Psoas muscle (tissue), 8 donors: Measurements from ENCODE around the gene ERO1B. TPM values are rescaled to one million over a fixed set of nuclear protein-coding genes. Genes with fewer than 3 reads are reported as not detected.

Experiments used
- ATAC-seq, 4 donors: fragments of 200-7000 bp; cut with Tn5 transposase; one replicate each; pipeline ENCODE4 v1.9.1; 2020; ENCODE audit warnings: moderate library complexity in 3 of 4, mild to moderate bottlenecking in 2 of 4
- DNase-seq, 2 donors: peaks; one replicate each; pipeline ENCODE4 v3.0.0-alpha.2; 2020
- H3K27ac ChIP-seq: fragments of 200-600 bp; one replicate; pipeline ENCODE4 v1.8.0; 2022
- H3K27me3 ChIP-seq, 3 donors: fragments of 200-600 bp in 1 of 3; one replicate each; pipeline versions ENCODE4 v1.6.1 to v1.8.0; 2013 to 2022; ENCODE audit warnings: low read length in 2 of 3, mild to moderate bottlenecking in 2 of 3, moderate library complexity in 1 of 3; ENCODE audit not compliant: insufficient read depth in 3 of 3
- H3K36me3 ChIP-seq, 2 donors: fragments of 200-600 bp in 1 of 2; one replicate each; pipeline versions ENCODE4 v1.6.1 to v1.8.0; 2013 to 2022; ENCODE audit warnings: low read depth in 1 of 2, mild to moderate bottlenecking in 1 of 2, moderate library complexity in 1 of 2; ENCODE audit not compliant: insufficient read depth in 1 of 2
- H3K4me1 ChIP-seq: fragments of 200-600 bp; one replicate; pipeline ENCODE4 v1.8.0; 2022
- H3K4me3 ChIP-seq: fragments of 200-600 bp; one replicate; pipeline ENCODE4 v1.8.0; 2022; ENCODE audit warnings: mild to moderate bottlenecking
- H3K9me3 ChIP-seq: fragments of 200-600 bp; one replicate; pipeline ENCODE4 v1.8.0; 2022
- WGBS, 3 donors: extraction: QIAGEN DNeasy Blood & Tissue Kit; methylation state at CpG; one replicate each; pipeline versions ENCODE4 v1.1.6 to v1.1.7; 2013; 5-methylcytosine and 5-hydroxymethylcytosine counted together
- intact Hi-C, 2 donors: fragments of 100-400 bp; cut with DNase I; formaldehyde crosslinking; loops; one replicate each; pipeline versions ENCODE4 v1.11.0 to v1.14.2; 2022
- polyA plus RNA-seq, 3 donors: library from polyadenylated mRNA; stranded (reverse); fragments of 200-250 nt; gene quantifications; one replicate each; pipeline ENCODE4 v1.2.3, GENCODE V29; 2013
- total RNA-seq, 4 donors: library from RNA; stranded (reverse); fragmentation: NEBNext Ultra II Directional in 2 of 4; extraction: Animal tissue kit (Norgen Biotek cat#: 25700) in 2 of 4; gene quantifications; one replicate each; pipeline versions ENCODE4 v1.2.1 to v1.2.4, GENCODE V29; 2021 to 2023
- TF ChIP-seq, protein P1 (sequence below): fragments of 200-600 bp; IDR thresholded peaks from one replicate; pipeline ENCODE4 v1.8.0; 2022; ENCODE audit warnings: antibody characterized with exemption
- donor health status: healthy with polysubstance abuse.
- donor health status: DM: no; HTN: no; CAD: no; lungs with moderate emphysema.
- donor health status: Bipolar disorder and iron deficiency.
- donor health status: healthy.
- donor health status: DM: yes; HTN: yes; CAD: no.
- donor health status: DM: no; HTN: no; CAD: no.
- donor health status: DM: no; HTN: no; CAD: no.
- donor health status: DM: yes; HTN: yes; CAD: no.

Gene ERO1B
- total and polyA plus RNA-seq, 7 donors, result 1.3 to 6.0 (median 2.6) TPM

- no peaks in the 10 kb centered on the region for H3K9me3 ChIP-seq
- peaks cover 0 to 4% of the 10 kb centered on the region in 2 donors for H3K36me3 ChIP-seq
- H3K27ac ChIP-seq, result no peak overlapping the region
- H3K4me3 ChIP-seq, result no peak overlapping the region
- no peaks in the 10 kb centered on the region for H3K4me1 ChIP-seq
- H3K27me3 ChIP-seq, result no peaks in the 10 kb centered on the region
- 86 to 91% (median 91%) methylated on average over 2 of the region's 2 CpGs for WGBS, 3 donors
- DNase-seq, result no peak
- ATAC-seq, result no peak
- intact Hi-C loops, result no loop called here
- TF ChIP-seq, protein P1, sequence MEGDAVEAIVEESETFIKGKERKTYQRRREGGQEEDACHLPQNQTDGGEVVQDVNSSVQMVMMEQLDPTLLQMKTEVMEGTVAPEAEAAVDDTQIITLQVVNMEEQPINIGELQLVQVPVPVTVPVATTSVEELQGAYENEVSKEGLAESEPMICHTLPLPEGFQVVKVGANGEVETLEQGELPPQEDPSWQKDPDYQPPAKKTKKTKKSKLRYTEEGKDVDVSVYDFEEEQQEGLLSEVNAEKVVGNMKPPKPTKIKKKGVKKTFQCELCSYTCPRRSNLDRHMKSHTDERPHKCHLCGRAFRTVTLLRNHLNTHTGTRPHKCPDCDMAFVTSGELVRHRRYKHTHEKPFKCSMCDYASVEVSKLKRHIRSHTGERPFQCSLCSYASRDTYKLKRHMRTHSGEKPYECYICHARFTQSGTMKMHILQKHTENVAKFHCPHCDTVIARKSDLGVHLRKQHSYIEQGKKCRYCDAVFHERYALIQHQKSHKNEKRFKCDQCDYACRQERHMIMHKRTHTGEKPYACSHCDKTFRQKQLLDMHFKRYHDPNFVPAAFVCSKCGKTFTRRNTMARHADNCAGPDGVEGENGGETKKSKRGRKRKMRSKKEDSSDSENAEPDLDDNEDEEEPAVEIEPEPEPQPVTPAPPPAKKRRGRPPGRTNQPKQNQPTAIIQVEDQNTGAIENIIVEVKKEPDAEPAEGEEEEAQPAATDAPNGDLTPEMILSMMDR, result no peak
Measured at GRCh38 chr1:236242568-236242967, 39.2 kb downstream of the ERO1B start.

- TF ChIP-seq, protein P1, result no peak
- no peak overlapping the region for H3K4me3 ChIP-seq
- no peak overlapping the region for H3K27ac ChIP-seq
- intact Hi-C loops, result no loop called here
- DNase-seq (no peak), ATAC-seq (no peak)
- no peaks in the 10 kb centered on the region for H3K27me3 ChIP-seq
- 96 to 97% (median 97%) methylated on average over 3 of the region's 3 CpGs for WGBS, 3 donors
- no peaks in the 10 kb centered on the region for H3K4me1 ChIP-seq
- H3K9me3 ChIP-seq, result no peaks in the 10 kb centered on the region
- H3K36me3 ChIP-seq, result peaks cover 0 to 12% of the 10 kb centered on the region in 2 donors
Measured at GRCh38 chr1:236240675-236241074, 41.1 kb downstream of the ERO1B start.

DNA sequence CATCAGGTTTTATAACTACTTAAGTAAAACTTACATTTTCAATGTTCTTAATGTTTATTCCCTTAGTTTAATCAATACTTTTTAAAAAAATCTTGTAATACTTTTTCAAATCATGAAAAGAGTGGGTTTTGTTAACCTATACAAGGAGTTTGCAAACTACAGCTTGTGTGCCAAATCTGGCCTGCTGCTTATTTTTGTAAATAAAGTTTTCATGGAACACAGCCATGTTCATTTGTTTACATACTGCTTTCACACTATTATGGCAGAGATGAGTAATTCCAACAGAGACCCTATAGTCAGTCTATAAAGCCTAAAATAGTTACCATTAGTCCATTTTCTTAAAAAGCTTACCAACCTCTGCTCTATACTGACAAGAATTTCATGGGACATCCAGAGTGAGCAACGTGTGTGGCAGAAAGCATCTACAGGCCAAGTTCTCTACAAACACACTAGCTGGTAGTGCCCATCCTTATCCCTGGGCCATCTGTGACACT, 42.6 kb downstream of the ERO1B start:
- no peaks in the 10 kb centered on the region for H3K27me3 ChIP-seq
- TF ChIP-seq, protein P1, result no peak
- peaks cover 0 to 24% of the 10 kb centered on the region in 2 donors for H3K36me3 ChIP-seq
- DNase-seq (no peak), ATAC-seq (no peak)
- no peaks in the 10 kb centered on the region for H3K4me1 ChIP-seq
- no peaks in the 10 kb centered on the region for H3K9me3 ChIP-seq
- 63 to 78% (median 74%) methylated on average over 1 of the region's 1 CpG for WGBS, 3 donors
- no peak overlapping the region for H3K27ac ChIP-seq
- intact Hi-C loops, result no loop called here
- no peak overlapping the region for H3K4me3 ChIP-seq

DNA sequence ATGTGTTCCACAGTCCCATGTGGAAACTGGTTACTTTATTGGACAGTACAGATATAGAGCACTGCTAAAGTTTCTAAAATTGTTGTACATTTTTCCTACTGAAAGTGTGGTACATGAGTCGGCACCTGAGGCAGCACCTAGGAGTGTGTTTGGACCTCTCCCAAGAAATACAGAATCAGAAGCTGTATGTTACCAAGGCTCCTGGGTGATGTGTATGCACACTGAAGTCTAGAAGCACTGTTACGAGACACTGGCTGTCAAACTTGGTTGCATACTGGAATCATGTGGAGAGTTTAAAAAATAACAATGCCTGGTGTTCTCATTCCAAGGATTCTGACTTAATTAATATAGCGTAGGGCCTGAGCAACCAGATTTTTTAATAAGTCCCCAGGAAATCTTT, 46.6 kb downstream of the ERO1B start:
- WGBS, 3 donors, result 95 to 97% (median 96%) methylated on average over 3 of the region's 3 CpGs
- H3K36me3 ChIP-seq, result peaks cover 0 to 31% of the 10 kb centered on the region in 2 donors
- intact Hi-C loops, result no loop called here
- H3K27ac ChIP-seq, result no peak overlapping the region
- no peaks in the 10 kb centered on the region for H3K9me3 ChIP-seq
- ATAC-seq (no peak), DNase-seq (no peak)
- no peaks in the 10 kb centered on the region for H3K4me1 ChIP-seq
- TF ChIP-seq, protein P1, result no peak
- H3K4me3 ChIP-seq, result no peak overlapping the region
- no peaks in the 10 kb centered on the region for H3K27me3 ChIP-seq

- intact Hi-C loops, result no loop called here
- Histone ChIP-seq H3K9me3 (no peaks in the 10 kb centered on the region), H3K36me3 (peaks cover 0 to 58% of the 10 kb centered on the region in 2 donors), H3K4me1 (no peaks in the 10 kb centered on the region), H3K4me3 (no peak overlapping the region), H3K27ac (no peak overlapping the region), H3K27me3 (no peaks in the 10 kb centered on the region)
- WGBS, 3 donors, result 79 to 88% (median 85%) methylated on average over 4 of the region's 4 CpGs
- ATAC-seq, result no peak
- TF ChIP-seq, protein P1, result no peak
- no peak for DNase-seq
Measured at GRCh38 chr1:236228411-236228810, 53.3 kb downstream of the ERO1B start.
